Central memory CD8-positive, alpha-beta T cell (primary cell): Measurements from ENCODE around the gene PRMT3.
"Not testable (repeated sequence)": the region's sequence is repeated elsewhere in the genome, so short reads cannot be mapped to it uniquely, and the experiment has no call there.

Experiments used
- ATAC-seq: fragments of 150-1000 bp; cut with Tn5 transposase; replicated peaks from 2 replicates; pipeline ENCODE4 v1.10.0; 2022; ENCODE audit warnings: mild to moderate bottlenecking, moderate FRiP score, moderate number of reproducible peaks; ENCODE audit not compliant: poor library complexity, severe bottlenecking; ENCODE audit errors: extremely low read depth
- DNase-seq, 2 donors: peaks; one replicate each; pipeline ENCODE4 v3.0.0; 2021; ENCODE audit warnings: low spot score in 2 of 2
- H3K27ac Mint-ChIP-seq: one replicate; pipeline ENCODE4 v1.8.0; 2022; ENCODE audit warnings: low read depth, mild to moderate bottlenecking, moderate library complexity, mixed read lengths
- H3K27me3 Mint-ChIP-seq: one replicate; pipeline ENCODE4 v1.8.0; 2022; ENCODE audit warnings: mixed read lengths
- H3K36me3 Mint-ChIP-seq: one replicate; pipeline ENCODE4 v1.8.0; 2022; ENCODE audit warnings: mild to moderate bottlenecking, moderate library complexity, mixed read lengths; ENCODE audit not compliant: insufficient read depth
- H3K4me1 Mint-ChIP-seq: one replicate; pipeline ENCODE4 v1.8.0; 2022; ENCODE audit warnings: mixed read lengths
- H3K4me3 Mint-ChIP-seq: one replicate; pipeline ENCODE4 v1.8.0; 2022; ENCODE audit warnings: mild to moderate bottlenecking, moderate library complexity, mixed read lengths
- H3K9me3 Mint-ChIP-seq: one replicate; pipeline ENCODE4 v1.8.0; 2022; ENCODE audit warnings: mixed read lengths

Gene PRMT3

GRCh38 chr11:20451568-20451967 lies 64.1 kb downstream of the PRMT3 start:
- Mint-ChIP-seq H3K27ac (no peak overlapping the region), H3K36me3 (peaks cover 6% of the 10 kb centered on the region), H3K4me1 (peaks cover 10% of the 10 kb centered on the region), H3K9me3 (no peaks in the 10 kb centered on the region), H3K27me3 (no peaks in the 10 kb centered on the region), H3K4me3 (no peak overlapping the region)
- no peak for DNase-seq
- no peak for ATAC-seq

- Mint-ChIP-seq H3K27ac (no peak overlapping the region), H3K36me3 (peaks cover 6% of the 10 kb centered on the region), H3K9me3 (no peaks in the 10 kb centered on the region), H3K4me3 (no peak overlapping the region), H3K4me1 (peaks cover 10% of the 10 kb centered on the region), H3K27me3 (no peaks in the 10 kb centered on the region)
- DNase-seq, result no peak
- no peak for ATAC-seq
Measured at GRCh38 chr11:20452585-20452984, 65.1 kb downstream of the PRMT3 start.

- Mint-ChIP-seq H3K4me1 (peaks cover 10% of the 10 kb centered on the region), H3K36me3 (peaks cover 6% of the 10 kb centered on the region), H3K27ac (no peak overlapping the region), H3K27me3 (no peaks in the 10 kb centered on the region), H3K9me3 (no peaks in the 10 kb centered on the region), H3K4me3 (no peak overlapping the region)
- DNase-seq, result no peak
- ATAC-seq, result no peak
Measured at GRCh38 chr11:20453657-20454316, 66.3 kb downstream of the PRMT3 start.

- ATAC-seq (no peak), DNase-seq (no peak)
- Mint-ChIP-seq H3K9me3 (no peaks in the 10 kb centered on the region), H3K36me3 (peaks cover 8% of the 10 kb centered on the region), H3K27ac (no peak overlapping the region), H3K4me3 (no peak overlapping the region), H3K4me1 (no peaks in the 10 kb centered on the region), H3K27me3 (no peaks in the 10 kb centered on the region)
Measured at GRCh38 chr11:20457001-20457799, 69.7 kb downstream of the PRMT3 start.

- Mint-ChIP-seq H3K27ac (no peak overlapping the region), H3K4me1 (no peaks in the 10 kb centered on the region), H3K9me3 (no peaks in the 10 kb centered on the region), H3K27me3 (no peaks in the 10 kb centered on the region), H3K36me3 (peaks cover 8% of the 10 kb centered on the region), H3K4me3 (no peak overlapping the region)
- no peak for DNase-seq
- ATAC-seq, result no peak
Measured at GRCh38 chr11:20457934-20458680, 70.6 kb downstream of the PRMT3 start.

GRCh38 chr11:20458905-20459632 lies 71.6 kb downstream of the PRMT3 start:
- Mint-ChIP-seq H3K4me1 (no peaks in the 10 kb centered on the region), H3K9me3 (no peaks in the 10 kb centered on the region), H3K27ac (no peak overlapping the region), H3K36me3 (peaks cover 11% of the 10 kb centered on the region), H3K27me3 (no peaks in the 10 kb centered on the region), H3K4me3 (no peak overlapping the region)
- no peak for DNase-seq
- ATAC-seq, result no peak

GRCh38 chr11:20459865-20460264 lies 72.3 kb downstream of the PRMT3 start:
- DNase-seq, result no peak
- no peak overlapping the region for H3K27ac Mint-ChIP-seq
- H3K4me1 Mint-ChIP-seq, result no peaks in the 10 kb centered on the region
- no peaks in the 10 kb centered on the region for H3K27me3 Mint-ChIP-seq
- H3K4me3 Mint-ChIP-seq, result no peak overlapping the region
- no peak for ATAC-seq
- no peaks in the 10 kb centered on the region for H3K9me3 Mint-ChIP-seq
- H3K36me3 Mint-ChIP-seq, result peaks cover 12% of the 10 kb centered on the region

GRCh38 chr11:20464518-20464917 lies 77.0 kb downstream of the PRMT3 start:
- ATAC-seq (no peak), DNase-seq (no peak)
- peaks cover 11% of the 10 kb centered on the region for H3K36me3 Mint-ChIP-seq
- no peaks in the 10 kb centered on the region for H3K27me3 Mint-ChIP-seq
- no peak overlapping the region for H3K4me3 Mint-ChIP-seq
- no peak overlapping the region for H3K27ac Mint-ChIP-seq
- H3K4me1 Mint-ChIP-seq, result no peaks in the 10 kb centered on the region
- H3K9me3 Mint-ChIP-seq, result no peaks in the 10 kb centered on the region

GRCh38 chr11:20467487-20468185 lies 80.1 kb downstream of the PRMT3 start:
- H3K4me1 Mint-ChIP-seq, result peaks cover 5% of the 10 kb centered on the region
- no peak overlapping the region for H3K27ac Mint-ChIP-seq
- H3K36me3 Mint-ChIP-seq, result peaks cover 13% of the 10 kb centered on the region
- H3K4me3 Mint-ChIP-seq, result no peak overlapping the region
- DNase-seq (no peak), ATAC-seq (no peak)
- H3K9me3 Mint-ChIP-seq, result no peaks in the 10 kb centered on the region
- H3K27me3 Mint-ChIP-seq, result no peaks in the 10 kb centered on the region

GRCh38 chr11:20470348-20470747 lies 82.8 kb downstream of the PRMT3 start:
- Mint-ChIP-seq H3K4me3 (no peak overlapping the region), H3K9me3 (no peaks in the 10 kb centered on the region), H3K4me1 (peaks cover 15% of the 10 kb centered on the region), H3K27me3 (no peaks in the 10 kb centered on the region), H3K27ac (no peak overlapping the region), H3K36me3 (peaks cover 10% of the 10 kb centered on the region)
- ATAC-seq, result no peak
- DNase-seq, result no peak

GRCh38 chr11:20471929-20472328 lies 84.4 kb downstream of the PRMT3 start:
- not testable (repeated sequence) for ATAC-seq, DNase-seq, H3K4me3 Mint-ChIP-seq, H3K36me3 Mint-ChIP-seq, H3K27me3 Mint-ChIP-seq, H3K27ac Mint-ChIP-seq, H3K9me3 Mint-ChIP-seq
- H3K4me1 Mint-ChIP-seq, result peaks cover 18% of the 10 kb centered on the region
